ENCODE measurements around the gene ZMYM4. TPM values are rescaled to one million over a fixed set of nuclear protein-coding genes. Genes with fewer than 3 reads are reported as not detected.

Gene ZMYM4
- polyA plus RNA-seq, 1 donor from 2014 or later, result 36.1 TPM

GRCh38 chr1:35223084-35223630 lies 45.4 kb upstream of the ZMYM4 start:
- H3K9me2 ChIP-seq (ENCODE audit: insufficient read depth, low read length), result no peaks in the 10 kb centered on the region
- no peaks in the 10 kb centered on the region for H3K36me3 ChIP-seq (ENCODE audit: insufficient read depth, low read length)
- no peaks in the 10 kb centered on the region for H3K27me3 ChIP-seq (ENCODE audit: insufficient read depth, low read depth, low read length)
- H3K4me3 ChIP-seq (ENCODE audit: low read length), result no peak overlapping the region
- H3K79me2 ChIP-seq (replicated peaks; ENCODE audit: insufficient read depth, low read length), result no peaks in the 10 kb centered on the region
- H2AFZ ChIP-seq (ENCODE audit: low read depth, low read length), result no peak overlapping the region
- no peaks in the 10 kb centered on the region for H3F3A ChIP-seq (ENCODE audit: insufficient read depth, low read length, poor library complexity, severe bottlenecking)
- no peak overlapping the region for H3K27ac ChIP-seq (ENCODE audit: low read length)
- H4K20me1 ChIP-seq (ENCODE audit: insufficient read depth), result no peaks in the 10 kb centered on the region
- H3K9ac ChIP-seq (ENCODE audit: low read length), result no peak overlapping the region
- TF ChIP-seq EZH2 (IDR thresholded peaks at IDR 0.05; ENCODE audit: borderline replicate concordance, insufficient read depth, low read length, poor library complexity, severe bottlenecking), result no peak
- TF ChIP-seq TAF1 (IDR thresholded peaks at IDR 0.05; ENCODE audit: low read depth), result no peak
- TF ChIP-seq EP300 (conservative IDR thresholded peaks at IDR 0.05; ENCODE audit: poor library complexity, severe bottlenecking), result no peak
- no peak for TF ChIP-seq MXI1 (conservative IDR thresholded peaks at IDR 0.05; ENCODE audit: poor library complexity, severe bottlenecking)
- no peak for TF ChIP-seq SMC3 (conservative IDR thresholded peaks at IDR 0.05; ENCODE audit: poor library complexity)
- TF ChIP-seq RAD21 (conservative IDR thresholded peaks at IDR 0.05), result no peak
- TF ChIP-seq CTCF (IDR thresholded peaks at IDR 0.05; ENCODE audit: poor library complexity, severe bottlenecking), result no peak
- no peak for TF ChIP-seq REST (IDR thresholded peaks at IDR 0.05; ENCODE audit: borderline replicate concordance)
- no peak for TF ChIP-seq POLR2AphosphoS5 (IDR thresholded peaks at IDR 0.05)
- H3K4me2 ChIP-seq (ENCODE audit: low read length), result no peak overlapping the region
- no peaks in the 10 kb centered on the region for H3K9me3 ChIP-seq (ENCODE audit: low read length)

GRCh38 chr1:35226546-35226945 lies 42.0 kb upstream of the ZMYM4 start:
- H3K4me2 ChIP-seq (ENCODE audit: low read length), result no peak overlapping the region
- TF ChIP-seq CTCF (IDR thresholded peaks at IDR 0.05; ENCODE audit: poor library complexity, severe bottlenecking), result no peak
- TF ChIP-seq REST (IDR thresholded peaks at IDR 0.05; ENCODE audit: borderline replicate concordance), result no peak
- TF ChIP-seq EP300 (conservative IDR thresholded peaks at IDR 0.05; ENCODE audit: poor library complexity, severe bottlenecking), result no peak
- H3K36me3 ChIP-seq (ENCODE audit: insufficient read depth, low read length), result no peaks in the 10 kb centered on the region
- H4K20me1 ChIP-seq (ENCODE audit: insufficient read depth), result no peaks in the 10 kb centered on the region
- H3K27me3 ChIP-seq (ENCODE audit: insufficient read depth, low read depth, low read length), result no peaks in the 10 kb centered on the region
- no peak overlapping the region for H3K9ac ChIP-seq (ENCODE audit: low read length)
- H3K79me2 ChIP-seq (replicated peaks; ENCODE audit: insufficient read depth, low read length), result no peaks in the 10 kb centered on the region
- no peak overlapping the region for H3K27ac ChIP-seq (ENCODE audit: low read length)
- H2AFZ ChIP-seq (ENCODE audit: low read depth, low read length), result no peak overlapping the region
- H3F3A ChIP-seq (ENCODE audit: insufficient read depth, low read length, poor library complexity, severe bottlenecking), result no peaks in the 10 kb centered on the region
- no peak overlapping the region for H3K4me3 ChIP-seq (ENCODE audit: low read length)
- no peaks in the 10 kb centered on the region for H3K9me2 ChIP-seq (ENCODE audit: insufficient read depth, low read length)
- H3K9me3 ChIP-seq (ENCODE audit: low read length), result no peaks in the 10 kb centered on the region

Data from neural cell (in vitro differentiated cells).